ENCODE measurements around the gene ABCB9. TPM values are rescaled to one million over a fixed set of nuclear protein-coding genes. Genes with fewer than 3 reads are reported as not detected.
"Not testable (repeated sequence)": the region's sequence is repeated elsewhere in the genome, so short reads cannot be mapped to it uniquely, and the experiment has no call there.

The ABCB9 gene
- total RNA-seq, 1 donor from 2014 or later, result 4.2 TPM

GRCh38 chr12:122917507-122918121 lies 48.6 kb downstream of the ABCB9 start:
- H3K9me3 ChIP-seq, result no peaks in the 10 kb centered on the region
- no peak for TF ChIP-seq POLR2A (IDR thresholded peaks at IDR 0.05)
- TF ChIP-seq CTCF (IDR thresholded peaks at IDR 0.05), result no peak
- TF ChIP-seq POLR2AphosphoS5 (IDR thresholded peaks at IDR 0.05; ENCODE audit: insufficient read depth in 1 of 2, low read depth in 1 of 2), result no peak
- DNase-seq (ENCODE audit: extremely low spot score in 2 of 2), result no peak
- H3K27me3 ChIP-seq, result no peaks in the 10 kb centered on the region
- H3K27ac ChIP-seq, result peak overlapping the region; percentile 21
- intact Hi-C loops (cut with DNase I), result no loop called here
- no peaks in the 10 kb centered on the region for H3K36me3 ChIP-seq
- H3K4me1 ChIP-seq, result no peaks in the 10 kb centered on the region
- H3K4me3 ChIP-seq, result no peak overlapping the region

GRCh38 chr12:122909442-122910288 lies 56.6 kb downstream of the ABCB9 start:
- TF ChIP-seq POLR2AphosphoS5 (IDR thresholded peaks at IDR 0.05; ENCODE audit: insufficient read depth in 1 of 2, low read depth in 1 of 2), result no peak
- no peak for TF ChIP-seq POLR2A (IDR thresholded peaks at IDR 0.05)
- no peak for TF ChIP-seq CTCF (IDR thresholded peaks at IDR 0.05)
- no peaks in the 10 kb centered on the region for H3K27me3 ChIP-seq
- no peaks in the 10 kb centered on the region for H3K9me3 ChIP-seq
- intact Hi-C loops (cut with DNase I), result no loop called here
- no peaks in the 10 kb centered on the region for H3K4me1 ChIP-seq
- H3K4me3 ChIP-seq, result no peak overlapping the region
- H3K27ac ChIP-seq, result no peak overlapping the region
- DNase-seq (ENCODE audit: extremely low spot score in 2 of 2), result no peak
- no peaks in the 10 kb centered on the region for H3K36me3 ChIP-seq

GRCh38 chr12:122908915-122909314 lies 57.3 kb downstream of the ABCB9 start:
- Histone ChIP-seq H3K9me3 (no peaks in the 10 kb centered on the region), H3K27me3 (no peaks in the 10 kb centered on the region), H3K4me1 (no peaks in the 10 kb centered on the region), H3K36me3 (no peaks in the 10 kb centered on the region), H3K4me3 (no peak overlapping the region), H3K27ac (no peak overlapping the region)
- intact Hi-C loops (cut with DNase I), result no loop called here
- TF ChIP-seq CTCF (IDR thresholded peaks at IDR 0.05) (no peak), POLR2AphosphoS5 (IDR thresholded peaks at IDR 0.05; ENCODE audit: insufficient read depth in 1 of 2, low read depth in 1 of 2) (no peak), POLR2A (IDR thresholded peaks at IDR 0.05) (no peak)
- no peak for DNase-seq (ENCODE audit: extremely low spot score in 2 of 2)

- intact Hi-C loops (cut with DNase I), result not testable (repeated sequence)
These were observed 61.0 kb downstream of the ABCB9 start for GRCh38 chr12:122905258-122905657.

GRCh38 chr12:122903693-122904034 lies 62.6 kb downstream of the ABCB9 start:
- Histone ChIP-seq H3K4me1 (no peaks in the 10 kb centered on the region), H3K9me3 (no peaks in the 10 kb centered on the region), H3K36me3 (no peaks in the 10 kb centered on the region), H3K27me3 (no peaks in the 10 kb centered on the region), H3K27ac (no peak overlapping the region), H3K4me3 (no peak overlapping the region)
- intact Hi-C loops (cut with DNase I), result no loop called here
- TF ChIP-seq POLR2A (IDR thresholded peaks at IDR 0.05), result no peak
- TF ChIP-seq POLR2AphosphoS5 (IDR thresholded peaks at IDR 0.05; ENCODE audit: insufficient read depth in 1 of 2, low read depth in 1 of 2), result no peak
- TF ChIP-seq CTCF (IDR thresholded peaks at IDR 0.05), result no peak
- DNase-seq (ENCODE audit: extremely low spot score in 2 of 2), result no peak

More at GRCh38 chr12:122905258-122905657, 61.0 kb downstream of the ABCB9 start:
- H3K27ac ChIP-seq; H3K4me1 ChIP-seq; H3K9me3 ChIP-seq; DNase-seq (ENCODE audit: extremely low spot score in 2 of 2); H3K4me3 ChIP-seq; H3K27me3 ChIP-seq; H3K36me3 ChIP-seq: not testable (repeated sequence)
